Coronary artery (tissue), 2 donors: ENCODE measurements around the gene ITGB2.

Experiments
- DNase-seq: peaks from one replicate; pipeline ENCODE4 v3.0.0-alpha.2; 2017; ENCODE audit warnings: low spot score
- H3K27ac ChIP-seq, 2 donors: fragments of 200-600 bp; sonication (generic); one replicate each; pipeline ENCODE4 v1.5.1; 2016 to 2019
- H3K4me3 ChIP-seq: fragments of 200-600 bp; sonication (generic); 2 replicates; pipeline ENCODE4 v1.5.1; 2016; ENCODE audit warnings: mild to moderate bottlenecking, moderate library complexity
- CTCF ChIP-seq: fragments of 200-600 bp; sonication (generic); IDR thresholded peaks from one replicate; pipeline ENCODE4 v1.5.1; 2019; ENCODE audit warnings: antibody characterized with exemption

Gene ITGB2

GRCh38 chr21:44862869-44863685, 57.6 kb downstream of the ITGB2 start:
- no peak for TF ChIP-seq CTCF
- no peak for DNase-seq
- H3K4me3 ChIP-seq = no peak overlapping the region
- H3K27ac ChIP-seq = no peak overlapping the region

- H3K27ac ChIP-seq = no peak overlapping the region
- H3K4me3 ChIP-seq = no peak overlapping the region
- DNase-seq = no peak
- TF ChIP-seq CTCF = no peak
These were observed 61.9 kb downstream of the ITGB2 start for GRCh38 chr21:44858791-44859190.

- Histone ChIP-seq H3K4me3 (no peak overlapping the region), H3K27ac (no peak overlapping the region)
- DNase-seq = no peak
- no peak for TF ChIP-seq CTCF
These were observed 62.4 kb downstream of the ITGB2 start for GRCh38 chr21:44858291-44858690.

GRCh38 chr21:44857127-44857892, 63.4 kb downstream of the ITGB2 start:
- no peak overlapping the region for H3K27ac ChIP-seq
- no peak for TF ChIP-seq CTCF
- DNase-seq = no peak
- no peak overlapping the region for H3K4me3 ChIP-seq

- no peak overlapping the region for H3K4me3 ChIP-seq
- no peak for DNase-seq
These were observed 64.6 kb downstream of the ITGB2 start for GRCh38 chr21:44856131-44856530.

GRCh38 chr21:44855572-44855971, 65.1 kb downstream of the ITGB2 start:
- DNase-seq = no peak
- no peak for TF ChIP-seq CTCF
- Histone ChIP-seq H3K27ac (no peak overlapping the region), H3K4me3 (no peak overlapping the region)

More at GRCh38 chr21:44856131-44856530, 64.6 kb downstream of the ITGB2 start:
- no peak overlapping the region for H3K27ac ChIP-seq
- no peak for TF ChIP-seq CTCF
